ENCODE measurements around the gene BACH2. TPM values are rescaled to one million over a fixed set of nuclear protein-coding genes. Genes with fewer than 3 reads are reported as not detected.

Gene BACH2
- polyA plus RNA-seq, 1 experiment = 0.10 TPM

GRCh38 chr6:89970609-89971337 lies 325.9 kb downstream of the BACH2 start:
- ChIA-PET POLR2A (no interaction called here), CTCF (interaction anchor here (0.8 to 4.7 kb wide), 15 partner anchors 15 to 507 kb away, joined by 3 to 27 read pairs (median 4); no protein-coding TSS in a partner anchor)
- DNase-seq (ENCODE audit: low read depth) = no peak
- peak; percentile 71 for TF ChIP-seq CTCF (IDR thresholded peaks at IDR 0.05; ENCODE audit: insufficient read depth, low read depth, low read length)
- Histone ChIP-seq H3K36me3 (ENCODE audit: control insufficient read depth, insufficient read depth, low read length) (no peaks in the 10 kb centered on the region), H3K4me3 (ENCODE audit: low read depth, low read length) (no peak overlapping the region), H3K27me3 (ENCODE audit: control insufficient read depth, insufficient read depth, low read length) (0 out of 2 replicates have a peak, but pooled peaks cover 1% of the 10 kb centered on the region)

- H3K4me3 ChIP-seq (ENCODE audit: low read depth, low read length) = no peak overlapping the region
- CTCF ChIA-PET = interaction anchor here (0.8 to 4.7 kb wide), 12 partner anchors 14 to 508 kb away, joined by 3 to 27 read pairs (median 4); no protein-coding TSS in a partner anchor
- POLR2A ChIA-PET = no interaction called here
Measured at GRCh38 chr6:89970072-89970471, 326.6 kb downstream of the BACH2 start.

GRCh38 chr6:89966913-89967312 lies 329.7 kb downstream of the BACH2 start:
- ChIA-PET CTCF (interaction anchor here (1.0 to 2.1 kb wide), 4 partner anchors 12 to 512 kb away, joined by 4 to 10 read pairs (median 6); no protein-coding TSS in a partner anchor), POLR2A (no interaction called here)
- Histone ChIP-seq H3K27me3 (ENCODE audit: control insufficient read depth, insufficient read depth, low read length) (no peaks in the 10 kb centered on the region; the same call in 1 of the 2 replicates), H3K36me3 (ENCODE audit: control insufficient read depth, insufficient read depth, low read length) (no peaks in the 10 kb centered on the region), H3K4me3 (ENCODE audit: low read depth, low read length) (no peak overlapping the region)
- no peak for TF ChIP-seq CTCF (IDR thresholded peaks at IDR 0.05; ENCODE audit: insufficient read depth, low read depth, low read length)
- DNase-seq (ENCODE audit: low read depth) = no peak

More at GRCh38 chr6:89970072-89970471, 326.6 kb downstream of the BACH2 start:
- no peak for DNase-seq (ENCODE audit: low read depth)
- H3K36me3 ChIP-seq (ENCODE audit: control insufficient read depth, insufficient read depth, low read length) = no peaks in the 10 kb centered on the region
- H3K27me3 ChIP-seq (ENCODE audit: control insufficient read depth, insufficient read depth, low read length) = peaks cover 1% of the 10 kb centered on the region; the same call in 1 of the 2 replicates
- TF ChIP-seq CTCF (IDR thresholded peaks at IDR 0.05; ENCODE audit: insufficient read depth, low read depth, low read length) = no peak

- Histone ChIP-seq H3K36me3 (ENCODE audit: control insufficient read depth, insufficient read depth, low read length) (no peaks in the 10 kb centered on the region), H3K27me3 (ENCODE audit: control insufficient read depth, insufficient read depth, low read length) (no peaks in the 10 kb centered on the region; the same call in 1 of the 2 replicates), H3K4me3 (ENCODE audit: low read depth, low read length) (no peak overlapping the region)
- no peak for DNase-seq (ENCODE audit: low read depth)
- CTCF ChIA-PET = interaction anchor here (1.0 to 2.1 kb wide), 5 partner anchors 12 to 427 kb away, joined by 3 to 10 read pairs (median 4); no protein-coding TSS in a partner anchor
- POLR2A ChIA-PET = no interaction called here
- TF ChIP-seq CTCF (IDR thresholded peaks at IDR 0.05; ENCODE audit: insufficient read depth, low read depth, low read length) = no peak
Measured at GRCh38 chr6:89966228-89966544, 330.5 kb downstream of the BACH2 start.

GRCh38 chr6:89965441-89966227 lies 331.0 kb downstream of the BACH2 start:
- ChIA-PET CTCF (interaction anchor here (1.0 to 2.1 kb wide), 5 partner anchors 11 to 427 kb away, joined by 3 to 10 read pairs (median 4); no protein-coding TSS in a partner anchor), POLR2A (no interaction called here)
- no peaks in the 10 kb centered on the region; the same call in 1 of the 2 replicates for H3K27me3 ChIP-seq (ENCODE audit: control insufficient read depth, insufficient read depth, low read length)
- H3K36me3 ChIP-seq (ENCODE audit: control insufficient read depth, insufficient read depth, low read length) = no peaks in the 10 kb centered on the region
- TF ChIP-seq CTCF (IDR thresholded peaks at IDR 0.05; ENCODE audit: insufficient read depth, low read depth, low read length) = no peak
- DNase-seq (ENCODE audit: low read depth) = no peak
- H3K4me3 ChIP-seq (ENCODE audit: low read depth, low read length) = no peak overlapping the region

All from BJ (cell line).